Astrocyte of the spinal cord (primary cell): ENCODE results near the gene SPEM2.

Source experiments
- DNase-seq: peaks from one replicate; pipeline ENCODE4 v3.0.0; 2011; ENCODE audit warnings: low read depth, low spot score
- H3K4me3 ChIP-seq: 2 replicates; pipeline ENCODE4 v1.5.1; 2011; ENCODE audit warnings: low read depth, mild to moderate bottlenecking, low read length, moderate library complexity
- in situ Hi-C: cut with HindIII; loops from 2 replicates; pipeline ENCODE4 v1.10.0; 2017; ENCODE audit warnings: low sequenced_read_pairs
- TF ChIP-seq, protein P1 (sequence below): IDR thresholded peaks from 2 replicates; pipeline ENCODE4 v1.5.1; 2012; ENCODE audit warnings: low read depth, mild to moderate bottlenecking, low read length, inconsistent platforms

The SPEM2 gene

GRCh38 chr17:7392696-7393612 is 32.5 kb upstream of the SPEM2 start:
- H3K4me3 ChIP-seq: peak overlapping the region; percentile 90
- TF ChIP-seq, protein P1, sequence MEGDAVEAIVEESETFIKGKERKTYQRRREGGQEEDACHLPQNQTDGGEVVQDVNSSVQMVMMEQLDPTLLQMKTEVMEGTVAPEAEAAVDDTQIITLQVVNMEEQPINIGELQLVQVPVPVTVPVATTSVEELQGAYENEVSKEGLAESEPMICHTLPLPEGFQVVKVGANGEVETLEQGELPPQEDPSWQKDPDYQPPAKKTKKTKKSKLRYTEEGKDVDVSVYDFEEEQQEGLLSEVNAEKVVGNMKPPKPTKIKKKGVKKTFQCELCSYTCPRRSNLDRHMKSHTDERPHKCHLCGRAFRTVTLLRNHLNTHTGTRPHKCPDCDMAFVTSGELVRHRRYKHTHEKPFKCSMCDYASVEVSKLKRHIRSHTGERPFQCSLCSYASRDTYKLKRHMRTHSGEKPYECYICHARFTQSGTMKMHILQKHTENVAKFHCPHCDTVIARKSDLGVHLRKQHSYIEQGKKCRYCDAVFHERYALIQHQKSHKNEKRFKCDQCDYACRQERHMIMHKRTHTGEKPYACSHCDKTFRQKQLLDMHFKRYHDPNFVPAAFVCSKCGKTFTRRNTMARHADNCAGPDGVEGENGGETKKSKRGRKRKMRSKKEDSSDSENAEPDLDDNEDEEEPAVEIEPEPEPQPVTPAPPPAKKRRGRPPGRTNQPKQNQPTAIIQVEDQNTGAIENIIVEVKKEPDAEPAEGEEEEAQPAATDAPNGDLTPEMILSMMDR: no peak
- in situ Hi-C loops: no loop called here
- no peak for DNase-seq

DNA sequence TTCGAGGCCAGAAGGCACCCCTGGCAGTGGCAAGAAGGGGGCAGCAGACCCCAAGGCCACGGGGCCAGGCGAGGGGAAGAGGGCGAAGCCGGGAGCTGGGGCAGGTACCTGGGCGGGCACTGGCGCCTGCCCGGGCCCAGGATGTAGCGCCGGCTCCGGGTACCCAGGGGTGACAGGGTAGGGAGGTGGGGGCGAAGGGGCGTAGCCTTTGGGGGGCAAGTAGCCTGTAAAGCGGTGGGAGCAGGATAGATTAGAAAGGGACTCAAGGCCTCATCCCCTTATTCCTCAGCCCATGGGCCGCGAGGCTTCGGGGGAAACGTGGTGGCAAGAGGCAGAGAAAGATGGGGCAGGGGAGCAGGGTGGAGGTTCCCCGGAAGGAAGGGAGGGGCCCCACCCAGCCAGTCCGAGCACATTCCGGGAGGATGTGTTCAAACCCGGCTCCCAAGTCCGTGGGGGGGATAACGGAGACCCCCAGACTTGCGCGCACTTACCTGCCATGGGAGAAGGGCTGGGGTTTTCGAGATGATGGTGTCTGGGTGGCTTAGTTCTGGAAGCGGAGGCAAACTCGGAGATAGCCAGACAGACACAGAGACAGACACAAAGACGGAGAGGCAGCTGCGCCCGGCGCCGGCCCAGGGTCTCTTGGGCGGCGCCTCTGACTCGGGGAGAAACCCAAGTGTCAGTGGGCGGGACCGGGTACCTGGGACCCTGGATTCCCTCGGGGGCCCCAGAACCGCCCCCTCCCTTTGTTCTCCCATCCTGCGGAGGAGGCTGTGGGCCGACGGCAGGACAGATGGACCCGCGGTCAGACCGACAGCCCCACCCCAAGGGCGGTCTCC is 31.6 kb upstream of the SPEM2 start:
- TF ChIP-seq, protein P1: peak; percentile 27
- in situ Hi-C loops: no loop called here
- peak overlapping the region; percentile 90 for H3K4me3 ChIP-seq
- DNase-seq: no peak

DNA sequence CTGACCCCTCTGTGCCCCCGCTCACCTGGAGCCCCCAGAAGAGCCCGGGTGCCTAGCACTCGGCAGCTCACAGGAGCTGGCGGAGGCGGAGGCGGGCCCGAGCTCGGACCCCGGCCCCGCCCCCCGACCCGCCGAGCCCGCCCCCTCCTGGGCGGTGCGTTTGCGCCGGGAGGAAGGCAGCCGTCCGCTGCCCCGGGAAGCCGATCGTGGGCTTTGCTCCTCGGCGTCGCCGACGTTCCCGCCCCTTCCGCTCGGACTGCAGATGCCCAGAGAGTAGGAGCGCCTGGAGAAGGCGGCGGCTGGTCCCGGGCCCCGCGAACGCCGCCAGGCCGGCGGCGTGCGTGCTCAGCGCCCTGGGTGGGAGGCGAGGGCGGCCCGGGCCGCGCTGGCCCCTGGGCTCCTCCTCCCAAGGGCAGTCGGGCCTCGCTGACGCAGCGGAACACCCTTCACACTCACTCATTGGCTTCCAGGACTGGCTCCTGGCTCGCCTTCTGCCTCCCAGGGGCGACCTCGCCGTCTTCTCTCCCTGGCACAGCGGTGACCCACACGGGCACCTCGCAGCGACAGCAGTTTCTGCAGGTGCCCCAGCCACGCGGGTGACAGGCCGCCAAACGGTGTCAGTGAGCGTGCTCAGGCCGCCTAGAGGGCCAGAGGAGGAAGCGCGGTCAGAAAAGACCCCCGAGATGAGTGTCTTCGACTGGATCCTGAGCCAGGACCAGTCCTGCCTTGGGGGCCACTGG is 30.8 kb upstream of the SPEM2 start, which contains the start of gene PLSCR3:
Gene PLSCR3, minus strand, starts transcription at position 74 of the 740 bp plus-strand sequence. CDS start 415 bp downstream, outside the sequence.
- DNase-seq: peak; percentile 88
- H3K4me3 ChIP-seq: peak within 1 kb of the TSS; percentile 90
- in situ Hi-C loops: no loop called here
- TF ChIP-seq, protein P1: peak; percentile 50

DNA sequence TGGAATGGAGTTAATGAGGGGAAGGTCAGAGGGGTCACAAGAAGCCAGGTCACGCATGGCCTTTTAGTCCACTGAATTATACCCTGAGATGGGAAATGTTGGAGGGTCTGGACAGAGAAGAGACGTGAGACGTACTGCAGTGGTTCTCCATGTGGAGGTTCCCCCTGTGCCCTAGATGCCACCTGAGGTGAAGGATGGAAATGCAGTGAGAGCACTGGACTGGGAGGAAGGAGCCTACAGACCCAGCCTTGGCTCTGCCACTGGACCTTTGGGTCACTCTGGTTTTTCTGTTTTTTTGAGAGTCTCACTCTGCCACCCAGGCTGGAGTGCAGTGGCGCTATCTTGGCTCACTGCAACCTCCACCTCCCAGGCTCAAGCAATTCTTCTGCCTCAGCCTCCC is 29.3 kb upstream of the SPEM2 start:
- no peak for DNase-seq
- TF ChIP-seq, protein P1: no peak
- no peak overlapping the region for H3K4me3 ChIP-seq
- in situ Hi-C loops: no loop called here

- no peak overlapping the region for H3K4me3 ChIP-seq
- TF ChIP-seq, protein P1: no peak
- in situ Hi-C loops: no loop called here
- no peak for DNase-seq
Measured at GRCh38 chr17:7398612-7399011, 26.8 kb upstream of the SPEM2 start.
